CD4-positive, alpha-beta T cell treated with Interleukin-4 for 1 hour (primary cell): ENCODE results near the gene LRRC41.
"Not testable (repeated sequence)": the region's sequence is repeated elsewhere in the genome, so short reads cannot be mapped to it uniquely, and the experiment has no call there.

Experiments
- DNase-seq, 2 donors: peaks; one replicate each; pipeline ENCODE4 v3.0.0-alpha.2; 2020 to 2022

The LRRC41 gene, protein sequence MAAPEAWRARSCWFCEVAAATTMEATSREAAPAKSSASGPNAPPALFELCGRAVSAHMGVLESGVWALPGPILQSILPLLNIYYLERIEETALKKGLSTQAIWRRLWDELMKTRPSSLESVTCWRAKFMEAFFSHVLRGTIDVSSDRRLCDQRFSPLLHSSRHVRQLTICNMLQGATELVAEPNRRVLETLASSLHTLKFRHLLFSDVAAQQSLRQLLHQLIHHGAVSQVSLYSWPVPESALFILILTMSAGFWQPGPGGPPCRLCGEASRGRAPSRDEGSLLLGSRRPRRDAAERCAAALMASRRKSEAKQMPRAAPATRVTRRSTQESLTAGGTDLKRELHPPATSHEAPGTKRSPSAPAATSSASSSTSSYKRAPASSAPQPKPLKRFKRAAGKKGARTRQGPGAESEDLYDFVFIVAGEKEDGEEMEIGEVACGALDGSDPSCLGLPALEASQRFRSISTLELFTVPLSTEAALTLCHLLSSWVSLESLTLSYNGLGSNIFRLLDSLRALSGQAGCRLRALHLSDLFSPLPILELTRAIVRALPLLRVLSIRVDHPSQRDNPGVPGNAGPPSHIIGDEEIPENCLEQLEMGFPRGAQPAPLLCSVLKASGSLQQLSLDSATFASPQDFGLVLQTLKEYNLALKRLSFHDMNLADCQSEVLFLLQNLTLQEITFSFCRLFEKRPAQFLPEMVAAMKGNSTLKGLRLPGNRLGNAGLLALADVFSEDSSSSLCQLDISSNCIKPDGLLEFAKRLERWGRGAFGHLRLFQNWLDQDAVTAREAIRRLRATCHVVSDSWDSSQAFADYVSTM

GRCh38 chr1:46303038-46303871 lies at the start of gene LRRC41, which contains the start of gene UQCRH:
TSS of gene LRRC41 (minus strand) at chr1:46303616. CDS start at chr1:46303322, 294 bp downstream.
TSS of gene UQCRH (plus strand) at chr1:46303698. CDS start at chr1:46303767, 69 bp downstream.
- peak; percentile 93 to 96 for DNase-seq

GRCh38 chr1:46352363-46352762 lies 48.9 kb upstream of the LRRC41 start:
- no peak for DNase-seq

- DNase-seq, result no peak
These were observed 41.9 kb upstream of the LRRC41 start for GRCh38 chr1:46345281-46345680.

GRCh38 chr1:46344481-46344880 lies 41.1 kb upstream of the LRRC41 start:
- DNase-seq, result no peak

DNA sequence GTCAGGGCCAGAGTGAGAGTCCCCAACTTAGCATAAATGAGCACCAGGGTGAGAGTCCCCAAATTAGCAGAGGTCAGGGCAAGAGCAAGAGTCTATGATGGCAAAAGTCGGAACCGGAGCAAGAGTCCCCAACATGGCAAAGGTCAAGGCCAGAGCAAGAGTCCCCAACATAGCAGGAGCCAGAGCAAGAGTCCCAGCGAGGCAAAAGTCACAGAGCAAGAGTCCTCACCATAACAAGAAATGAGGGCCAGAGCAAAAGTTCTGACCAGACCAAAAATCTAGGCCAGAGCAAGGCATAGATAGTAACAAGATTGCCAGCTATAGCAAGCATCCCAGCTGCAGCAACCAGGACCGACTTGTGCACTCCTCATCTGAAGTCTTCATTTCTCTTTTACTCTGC lies 40.3 kb upstream of the LRRC41 start:
- DNase-seq, result no peak

GRCh38 chr1:46343351-46343695 lies 39.9 kb upstream of the LRRC41 start:
- no peak for DNase-seq

- DNase-seq, result no peak
These were observed 39.4 kb upstream of the LRRC41 start for GRCh38 chr1:46342677-46343350.

DNA sequence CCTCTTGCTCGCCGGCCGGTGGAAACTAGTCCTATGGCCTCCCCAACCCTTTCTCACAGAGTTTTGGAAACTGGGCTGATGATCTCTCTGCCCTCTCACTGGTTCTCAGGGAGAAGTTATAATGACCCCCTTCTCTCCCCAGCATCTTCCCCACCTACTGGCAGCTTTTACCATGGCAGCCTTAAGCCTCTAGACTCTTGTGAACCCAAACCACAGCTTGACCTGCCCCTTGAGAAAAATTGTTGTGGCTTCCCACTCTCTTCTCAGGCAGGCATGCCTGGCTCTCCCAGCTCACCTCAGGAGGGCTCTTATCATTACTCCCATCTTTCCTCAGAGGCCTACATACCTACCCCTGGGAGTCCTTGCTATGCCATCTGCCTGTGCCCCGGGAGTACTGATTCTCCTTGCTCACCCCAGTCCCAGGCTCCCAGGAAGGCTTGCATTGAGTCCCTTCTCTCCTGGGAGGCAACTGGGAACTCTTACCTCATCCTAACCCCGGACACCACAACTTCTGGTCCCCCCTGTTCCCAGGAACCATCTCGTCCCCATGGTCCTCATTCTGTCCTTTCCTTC lies 38.8 kb upstream of the LRRC41 start:
- DNase-seq, result peak; percentile 35 to 38

GRCh38 chr1:46341222-46342083 lies 38.0 kb upstream of the LRRC41 start:
- no peak for DNase-seq

DNA sequence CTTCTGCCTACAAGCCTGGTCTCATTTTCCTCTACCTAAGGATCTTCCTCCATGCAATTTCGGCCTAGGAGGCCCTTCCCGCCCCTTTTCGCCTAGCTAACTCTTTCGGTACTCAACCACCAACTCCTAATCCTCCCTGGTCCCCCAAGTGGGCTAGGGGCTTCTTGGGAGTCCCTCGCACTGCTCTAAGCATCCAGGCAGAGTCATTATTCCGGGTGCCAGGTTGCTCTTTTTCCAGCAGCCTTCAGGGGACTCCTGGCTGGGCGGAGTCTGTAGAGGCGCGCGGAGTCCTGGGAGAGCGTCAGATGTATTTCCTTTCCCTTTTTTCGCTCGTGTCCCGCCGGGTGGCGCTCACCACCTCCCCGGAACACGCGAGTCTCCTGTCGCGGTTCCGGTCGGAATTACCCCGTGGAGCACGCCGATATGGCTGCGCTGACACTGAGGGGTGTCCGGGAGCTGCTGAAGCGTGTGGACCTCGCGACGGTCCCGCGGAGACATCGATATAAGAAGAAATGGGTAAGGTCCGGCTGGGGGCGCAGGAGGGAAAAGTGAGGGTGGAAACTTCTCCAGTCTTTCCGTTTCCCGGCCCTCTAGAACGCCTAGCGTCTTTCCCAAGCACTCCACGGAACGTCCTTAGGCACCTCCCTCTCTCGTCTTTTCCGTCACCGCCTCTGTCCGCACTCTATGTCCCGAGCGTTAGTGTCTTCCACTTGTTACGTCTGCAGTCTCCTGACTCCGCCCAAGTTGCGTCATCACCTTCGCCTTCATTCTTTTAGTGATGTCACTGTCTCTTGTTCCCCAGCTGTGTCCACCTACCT lies 37.2 kb upstream of the LRRC41 start, which contains the start of gene NSUN4:
Gene NSUN4 (plus strand): TSS at position 404 of the 818 bp plus-strand sequence. CDS start 20 bp downstream, at position 424.
- peak; percentile 89 to 91 for DNase-seq

- DNase-seq, result not testable (repeated sequence)
These were observed 34.0 kb upstream of the LRRC41 start for GRCh38 chr1:46337409-46337808.

GRCh38 chr1:46335081-46335480 lies 31.7 kb upstream of the LRRC41 start:
- DNase-seq, result no peak

DNA sequence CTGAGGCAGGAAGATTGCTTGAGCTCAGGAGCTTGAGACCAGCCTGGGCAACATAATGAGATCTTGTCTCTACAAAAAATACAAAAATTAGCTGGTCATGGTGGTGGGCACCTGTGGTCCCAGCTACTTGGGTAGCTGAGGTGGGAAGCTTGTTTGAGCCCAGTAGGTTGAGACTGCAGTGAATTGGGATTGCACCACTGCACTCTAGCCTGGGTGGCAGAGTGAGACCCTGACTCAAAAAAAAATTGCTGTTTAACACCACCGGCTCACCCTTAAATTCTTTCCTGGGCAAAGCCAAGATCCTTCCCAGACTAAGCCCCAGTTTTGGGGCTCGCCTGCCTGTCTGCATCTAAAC lies 30.6 kb upstream of the LRRC41 start:
- DNase-seq, result no peak

DNA sequence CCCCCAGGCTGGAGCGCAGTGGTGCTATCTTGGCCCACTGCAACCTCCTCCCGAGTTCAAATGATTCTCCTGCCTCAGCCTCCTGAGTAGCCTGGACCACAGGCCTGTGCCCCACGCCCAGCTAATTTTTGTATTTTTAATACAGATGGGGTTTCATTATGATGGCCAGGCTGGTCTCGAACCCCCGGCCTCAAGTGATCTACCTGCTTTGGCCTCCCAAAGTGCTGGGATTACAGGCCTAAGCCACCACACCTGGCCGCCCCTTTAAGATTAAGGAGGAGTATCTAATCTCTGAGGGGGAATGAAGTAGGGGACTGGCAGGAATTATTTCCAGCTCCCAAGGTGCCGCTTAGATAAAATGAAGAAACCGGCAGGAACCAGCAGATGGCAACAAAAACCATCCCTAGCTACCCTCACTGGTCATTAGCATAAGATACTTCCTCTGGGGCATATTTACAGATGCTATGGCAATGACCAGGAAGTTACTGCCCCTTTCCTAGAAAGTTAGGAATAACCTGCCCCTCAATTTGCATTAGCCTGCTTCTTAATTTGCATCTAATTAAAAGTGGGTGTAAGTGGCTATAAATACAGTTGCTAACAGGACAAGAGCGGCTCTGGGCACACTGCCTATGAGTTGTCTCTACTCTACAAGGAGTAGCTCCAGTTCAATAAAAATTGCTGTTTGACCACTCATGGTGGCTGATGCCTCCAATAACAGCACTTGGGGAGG lies 30.0 kb upstream of the LRRC41 start:
- DNase-seq, result peak; percentile 11 to 20

DNA sequence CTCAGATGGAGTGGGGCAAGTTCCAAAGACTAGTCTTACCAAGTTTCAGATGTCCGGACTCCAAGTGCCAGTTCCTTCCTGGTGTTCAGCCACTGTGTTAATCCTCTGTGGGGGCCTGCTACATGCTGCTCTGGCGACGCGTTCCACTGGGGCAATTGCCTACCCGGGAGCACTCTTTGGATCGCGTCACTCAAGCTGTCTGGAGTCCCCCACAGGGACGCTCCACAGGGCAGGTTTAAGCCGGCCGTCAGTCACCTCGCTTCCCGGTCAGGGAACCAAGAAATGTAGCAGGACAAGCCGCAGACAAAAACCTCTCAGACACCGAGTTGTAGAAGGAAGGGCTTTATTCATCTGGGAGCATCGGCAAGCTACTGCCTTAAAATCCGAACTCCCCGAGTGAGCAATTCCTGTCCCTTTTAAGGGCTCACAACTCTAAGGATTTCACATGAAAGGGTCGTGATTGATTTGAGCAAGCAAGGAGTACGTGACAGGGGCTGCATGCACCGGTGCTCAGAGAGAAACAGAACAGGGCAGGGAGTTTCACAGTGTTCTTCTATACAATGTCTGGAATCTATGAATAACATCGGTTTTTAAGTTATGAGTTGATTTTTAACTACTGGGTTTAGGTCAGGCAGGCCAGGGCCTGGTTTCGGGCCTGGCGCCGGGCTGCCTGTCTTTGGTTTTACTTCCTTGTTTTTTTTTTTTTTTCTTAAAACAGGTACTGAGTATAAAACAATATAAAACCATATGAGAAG lies 28.5 kb upstream of the LRRC41 start:
- not testable (repeated sequence) for DNase-seq

GRCh38 chr1:46330381-46330780 lies 27.0 kb upstream of the LRRC41 start:
- DNase-seq, result not testable (repeated sequence)

DNA sequence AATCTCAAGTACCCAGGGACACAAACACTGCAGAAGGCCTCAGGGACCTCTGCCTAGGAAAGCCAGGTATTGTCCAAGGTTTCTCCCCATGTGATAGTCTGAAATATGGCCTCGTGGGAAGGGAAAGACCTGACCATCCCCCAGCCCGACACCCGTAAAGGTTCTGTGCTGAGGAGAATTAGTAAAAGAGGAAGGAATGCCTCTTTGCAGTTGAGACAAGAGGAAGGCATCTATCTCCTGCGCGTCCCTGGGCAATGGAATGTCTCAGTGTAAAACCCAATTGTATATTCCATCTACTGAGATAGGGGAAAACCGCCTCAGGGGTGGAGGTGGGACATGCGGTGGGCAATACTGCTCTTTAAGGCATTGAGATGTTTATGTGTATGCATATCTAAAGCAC lies 26.4 kb upstream of the LRRC41 start:
- DNase-seq, result not testable (repeated sequence)

DNA sequence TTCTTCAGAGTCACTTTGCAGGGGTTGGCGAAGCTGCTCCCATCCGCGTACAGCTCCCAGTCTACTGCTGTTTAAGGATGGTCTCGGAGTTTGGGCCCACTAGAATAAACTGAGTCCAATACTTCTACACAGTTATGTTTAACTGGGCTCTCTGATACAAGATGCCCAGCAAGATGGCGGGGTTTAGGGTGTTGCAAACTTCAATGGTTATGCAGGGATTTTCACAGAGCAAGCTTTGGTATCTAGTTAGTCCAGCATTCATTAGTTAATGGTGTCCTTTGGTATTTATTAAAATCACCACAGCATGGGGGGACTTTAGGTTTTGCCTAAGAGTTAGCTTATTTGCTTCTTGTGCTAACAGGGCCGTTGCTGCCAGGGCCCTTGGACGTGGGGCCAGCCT lies 24.8 kb upstream of the LRRC41 start:
- not testable (repeated sequence) for DNase-seq
